GM18520 (cell line): ENCODE measurements around the gene LRRC38.

Experiments
- ATAC-seq: cut with Tn5 transposase; IDR thresholded peaks from one replicate; pipeline ENCODE4 v1.9.1; 2021; ENCODE audit not compliant: unreplicated experiment

The LRRC38 gene

DNA sequence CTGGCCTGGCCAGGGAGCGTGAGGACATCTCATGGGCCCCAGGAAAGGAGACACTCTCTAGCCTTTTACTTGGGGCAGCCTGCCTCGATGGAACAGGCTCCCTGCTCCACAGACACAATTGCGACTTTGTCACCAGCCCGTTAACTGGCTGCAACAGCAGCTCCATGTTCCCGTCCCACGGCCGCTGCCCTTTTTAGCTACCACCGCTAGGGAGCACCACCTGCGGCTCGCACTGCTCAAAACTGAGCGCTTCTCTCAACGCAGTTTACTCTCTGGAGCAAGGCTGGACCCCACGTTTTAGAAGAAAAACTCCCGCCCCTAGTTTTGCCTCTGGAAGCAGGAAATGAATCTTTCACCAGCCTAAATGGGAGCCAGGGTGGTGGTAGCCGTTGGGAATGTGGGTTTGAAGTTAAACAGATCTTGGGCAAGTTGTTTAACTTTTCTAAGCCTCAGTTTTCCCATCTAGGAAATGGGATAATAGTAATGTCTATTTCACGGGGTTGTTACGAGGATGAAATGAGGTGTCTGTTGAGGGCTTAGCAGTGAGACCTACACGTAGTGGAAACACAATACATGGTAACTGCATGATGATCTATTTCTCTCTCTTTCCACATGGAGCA is 3.5 kb upstream of the LRRC38 start:
- no peak for ATAC-seq

DNA sequence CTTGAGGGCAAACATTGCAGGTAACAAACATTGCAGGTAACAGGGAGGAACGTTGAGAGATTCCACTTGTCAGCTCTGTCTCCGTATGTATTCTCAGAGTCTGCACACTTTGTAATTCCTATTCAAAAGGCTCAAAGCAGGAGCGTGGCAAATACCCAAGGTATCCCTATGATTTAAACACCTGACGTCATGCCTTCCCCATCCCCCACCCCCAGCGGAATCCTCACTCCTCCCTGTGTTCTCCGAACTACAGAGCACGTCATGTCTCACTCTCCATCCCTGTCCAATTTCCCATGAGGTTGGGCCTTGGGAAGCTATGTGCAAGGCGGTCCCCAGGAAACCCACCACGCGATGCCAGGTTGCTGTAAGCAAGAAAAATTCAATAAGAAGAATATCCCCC is 2.8 kb upstream of the LRRC38 start:
- no peak for ATAC-seq

DNA sequence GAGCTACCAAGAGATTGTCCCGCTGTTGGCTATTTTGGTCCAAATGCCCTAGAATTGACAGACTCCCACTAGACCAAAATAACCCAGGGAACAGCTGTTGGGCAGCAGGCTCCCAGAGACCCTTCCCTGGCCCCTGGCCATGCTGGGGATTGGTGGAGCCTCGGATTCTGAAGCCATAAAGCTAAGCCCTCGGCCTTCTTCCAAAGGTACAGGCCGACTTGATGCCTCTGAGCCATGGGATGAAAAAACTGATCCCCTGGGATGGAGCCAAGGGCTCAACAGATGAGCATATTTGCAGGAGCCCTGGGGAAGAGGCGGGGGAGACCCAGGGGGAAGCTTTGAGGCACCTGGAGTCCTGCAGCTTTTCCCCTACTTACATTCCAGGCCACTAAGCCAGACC is 1.0 kb upstream of the LRRC38 start:
- no peak for ATAC-seq

DNA sequence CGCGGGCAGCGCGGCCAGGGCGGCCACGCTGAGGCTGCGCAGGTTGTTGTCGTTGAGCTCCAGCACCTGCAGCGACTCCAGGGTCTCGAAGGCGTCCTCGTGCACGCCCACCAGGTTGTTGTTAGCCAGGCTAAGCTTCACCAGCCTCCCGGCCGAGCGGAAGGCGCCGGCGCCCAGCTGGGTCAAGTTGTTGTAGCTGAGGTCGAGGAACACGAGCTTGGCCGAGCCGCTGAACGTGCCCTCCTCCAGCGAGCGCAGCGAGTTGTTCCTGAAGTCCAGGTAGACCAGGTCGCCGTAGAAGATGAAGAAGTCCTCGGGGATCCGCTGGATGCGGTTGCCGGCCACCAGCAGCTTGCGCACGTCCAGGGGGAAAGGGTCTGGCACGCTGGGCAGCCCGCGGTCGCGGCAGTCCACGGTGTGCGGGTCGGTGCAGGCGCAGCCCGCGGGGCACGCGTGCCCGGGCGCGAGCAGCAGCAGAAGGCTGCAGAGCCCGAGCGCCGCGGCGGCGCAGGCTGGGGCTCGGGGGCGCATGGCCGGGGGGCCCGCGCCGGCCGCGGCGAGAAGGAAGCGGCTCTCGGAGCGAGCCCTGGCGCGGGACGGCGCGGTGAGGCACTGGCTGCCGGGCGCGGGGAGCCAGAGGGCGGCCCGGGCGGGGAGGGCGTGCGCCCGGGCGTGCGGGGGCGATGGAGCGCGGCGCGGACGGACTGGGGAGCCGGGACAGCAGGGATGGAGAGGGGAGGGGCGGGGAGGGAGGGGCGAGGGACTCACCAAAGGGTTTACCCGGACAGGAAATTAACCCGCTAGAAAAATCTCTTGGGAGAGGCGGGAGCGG is 524 bp downstream of the LRRC38 start:
- ATAC-seq = no peak

DNA sequence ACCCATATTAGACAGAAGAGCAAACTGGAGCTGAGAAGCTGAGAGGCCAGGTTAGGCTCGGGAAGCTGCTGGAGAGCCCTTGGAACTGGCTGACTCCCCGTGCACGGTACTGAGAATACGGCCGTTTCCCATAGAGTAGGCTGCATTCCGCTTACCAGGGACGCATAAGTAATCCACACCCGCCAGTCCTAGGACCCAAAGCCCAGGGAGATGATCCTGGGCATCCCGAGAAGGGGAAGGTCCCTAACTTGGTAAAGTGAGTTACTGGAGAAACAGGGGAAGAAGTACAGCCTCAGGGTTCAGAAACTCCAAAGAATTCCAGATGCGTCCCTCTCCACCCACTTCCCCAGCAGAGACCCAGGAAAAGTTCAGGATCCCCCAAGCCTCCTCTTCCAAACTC is 1.3 kb downstream of the LRRC38 start:
- ATAC-seq = no peak

DNA sequence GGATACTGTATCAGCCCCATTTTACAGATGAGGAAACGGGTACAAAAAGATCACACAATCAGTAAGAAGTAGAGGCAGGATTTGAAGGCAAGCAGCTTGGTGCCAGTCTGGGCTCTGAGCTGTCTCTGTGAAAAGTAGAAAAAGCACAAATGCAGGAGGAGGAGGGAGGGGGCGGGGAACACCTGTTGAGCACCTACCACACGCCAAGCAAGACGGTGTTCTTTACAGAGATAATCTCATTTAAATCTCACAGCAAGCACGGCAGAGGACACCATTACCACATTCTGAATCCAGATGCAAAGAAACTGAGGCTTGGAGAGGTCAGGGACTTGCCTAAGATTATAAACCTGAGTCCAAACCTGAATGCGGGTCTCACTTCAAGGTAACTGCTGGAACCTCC is 3.3 kb downstream of the LRRC38 start:
- no peak for ATAC-seq

DNA sequence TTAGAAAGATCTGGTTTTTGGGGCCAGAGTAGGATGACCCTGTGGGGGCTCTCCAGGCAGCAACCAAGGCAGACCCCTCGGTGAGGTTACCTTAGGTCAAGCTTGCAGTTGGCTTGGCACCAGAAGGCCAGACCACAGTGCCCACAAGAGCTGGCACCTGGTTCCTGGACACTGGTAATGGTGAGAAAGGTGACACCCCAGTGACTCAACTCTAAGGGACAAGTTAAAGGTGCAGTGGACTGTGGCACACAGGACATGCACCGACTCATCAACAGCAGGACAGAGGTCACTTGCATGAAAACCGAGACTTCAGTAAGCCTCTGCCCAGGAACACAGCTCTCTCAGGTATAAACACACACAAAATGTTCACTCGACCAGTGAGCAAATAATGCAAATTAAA is 6.7 kb downstream of the LRRC38 start:
- ATAC-seq = no peak

DNA sequence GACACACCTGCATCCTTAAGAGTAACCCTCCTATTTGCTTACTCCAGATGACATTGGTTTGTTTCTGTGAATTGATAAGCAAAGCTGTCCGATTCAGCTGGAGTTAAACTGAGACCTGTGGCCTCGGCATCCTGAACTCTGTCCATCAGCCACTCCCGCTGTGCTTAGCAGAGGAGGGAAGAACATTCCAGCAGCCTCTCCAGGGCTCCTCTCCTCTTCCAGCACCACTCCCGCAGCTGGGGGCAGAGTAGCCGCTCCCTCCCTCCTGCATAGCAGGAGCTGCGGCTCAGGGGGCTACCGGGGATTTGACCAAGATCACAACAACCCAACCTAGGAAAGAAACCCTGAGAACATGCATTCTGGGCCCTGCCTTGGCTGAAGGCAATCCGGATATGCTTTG is 8.8 kb downstream of the LRRC38 start:
- ATAC-seq = no peak

DNA sequence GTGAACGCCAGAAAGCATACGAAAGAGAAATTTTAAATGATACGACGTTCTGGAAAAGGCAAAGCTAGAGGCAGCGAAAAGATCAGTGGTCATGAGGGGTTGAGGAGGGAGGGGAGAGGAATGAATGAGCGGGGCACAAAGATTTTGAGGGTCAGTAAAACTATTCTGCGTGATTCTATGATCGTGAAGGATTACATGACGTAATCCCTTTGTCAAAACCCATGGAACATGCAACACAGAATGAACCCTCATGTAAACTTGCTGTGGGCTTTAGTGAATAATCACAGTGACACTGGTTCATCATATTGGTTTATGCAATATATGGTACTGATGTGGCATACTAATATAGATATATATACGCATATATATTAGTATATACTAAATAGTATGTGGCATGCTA is 13.0 kb downstream of the LRRC38 start:
- no peak for ATAC-seq

DNA sequence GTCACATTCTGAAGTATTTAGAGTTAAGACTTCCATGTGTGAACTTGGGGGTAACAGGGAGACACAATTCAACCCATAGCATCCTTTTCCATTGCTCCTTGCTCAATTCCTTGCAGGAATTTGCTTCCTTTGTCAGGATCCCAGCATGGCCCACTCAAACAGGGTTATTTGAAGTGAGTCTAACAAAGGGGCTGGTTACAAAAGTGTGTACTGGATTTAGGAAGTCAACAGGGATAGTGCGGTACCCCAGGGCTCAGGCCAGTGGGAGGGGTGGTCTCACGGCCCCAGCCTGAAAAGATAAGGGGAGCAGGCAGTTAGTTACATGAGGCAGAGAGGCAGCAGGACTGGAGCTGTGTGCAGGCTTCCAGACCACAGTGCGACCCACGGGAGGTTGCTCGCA is 14.4 kb downstream of the LRRC38 start:
- no peak for ATAC-seq

DNA sequence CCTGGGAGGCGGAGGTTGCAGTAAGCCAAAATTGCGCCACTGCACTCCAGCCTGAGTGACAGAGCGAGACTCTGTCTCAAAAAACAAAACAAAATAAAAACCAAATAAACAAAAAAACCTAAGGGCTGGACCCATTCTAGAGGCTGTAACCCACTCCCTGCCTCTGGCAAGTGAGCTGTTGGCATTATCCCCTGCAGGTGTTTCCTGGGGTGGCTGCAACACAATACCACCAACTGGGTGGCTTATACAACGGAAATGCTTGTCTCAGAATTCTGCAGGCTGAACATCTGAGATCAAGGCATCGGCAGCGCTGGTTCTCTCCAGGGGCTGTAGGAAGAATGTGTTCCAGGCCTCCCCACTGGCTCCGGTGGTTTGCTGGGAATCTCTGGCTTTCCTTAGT is 15.2 kb downstream of the LRRC38 start:
- no peak for ATAC-seq

DNA sequence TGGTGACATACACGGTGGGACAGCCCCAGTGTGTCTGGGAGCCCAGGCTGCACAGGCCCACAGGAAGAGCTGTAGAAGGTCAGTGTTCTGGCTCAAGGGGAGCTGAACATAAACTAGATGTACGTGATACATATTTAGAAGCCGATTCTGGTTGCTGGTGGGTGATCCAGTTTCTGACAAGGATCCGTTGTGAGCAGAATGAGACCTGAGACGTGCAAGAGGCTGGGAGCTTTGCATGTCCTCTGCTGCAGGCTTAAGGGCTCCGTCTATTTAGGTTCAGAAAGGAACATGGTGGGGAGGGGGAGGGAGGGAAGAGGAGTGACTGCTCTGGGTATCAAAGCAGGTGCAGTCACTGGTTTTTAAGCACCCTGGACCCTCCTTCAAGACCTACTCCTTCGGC is 18.6 kb downstream of the LRRC38 start:
- ATAC-seq = no peak

DNA sequence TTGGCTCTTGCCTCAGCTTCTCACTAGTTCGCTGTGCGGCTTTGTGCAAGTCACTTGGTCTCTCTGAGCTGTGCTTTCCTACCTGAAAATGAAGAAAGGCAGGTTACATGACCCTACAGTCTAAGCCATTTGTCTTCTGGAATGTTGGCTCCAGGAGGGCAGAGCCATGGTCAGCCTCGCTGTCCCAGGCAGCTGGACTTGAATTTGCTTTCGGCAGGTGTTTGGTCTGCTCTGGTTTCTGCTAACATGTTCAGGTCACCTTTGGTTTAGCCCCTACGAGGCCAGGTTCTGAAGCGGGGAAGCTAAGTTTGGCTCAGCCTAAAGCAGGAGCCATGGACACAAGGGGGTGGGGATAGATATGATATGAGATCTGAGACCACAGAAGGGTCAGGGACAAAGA is 19.1 kb downstream of the LRRC38 start:
- no peak for ATAC-seq

DNA sequence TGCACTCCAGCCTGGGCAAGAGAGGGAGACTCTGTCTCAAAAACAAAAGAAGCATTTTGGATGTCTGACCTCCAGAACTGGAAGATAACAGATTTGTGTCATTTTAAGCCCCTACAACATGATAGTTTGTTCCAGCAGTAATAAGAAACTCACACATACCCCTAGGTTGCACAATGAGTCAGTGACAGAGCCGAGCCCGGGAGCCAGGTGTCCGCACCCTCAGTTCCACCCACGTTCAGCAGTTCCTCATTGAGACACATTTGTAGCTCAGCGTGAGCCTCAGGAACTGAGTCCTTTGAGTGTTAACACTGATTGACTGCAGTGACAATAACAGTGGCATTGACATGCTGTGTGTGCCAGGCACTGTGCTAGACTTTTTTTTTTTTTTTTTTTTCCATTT is 19.8 kb downstream of the LRRC38 start:
- no peak for ATAC-seq

DNA sequence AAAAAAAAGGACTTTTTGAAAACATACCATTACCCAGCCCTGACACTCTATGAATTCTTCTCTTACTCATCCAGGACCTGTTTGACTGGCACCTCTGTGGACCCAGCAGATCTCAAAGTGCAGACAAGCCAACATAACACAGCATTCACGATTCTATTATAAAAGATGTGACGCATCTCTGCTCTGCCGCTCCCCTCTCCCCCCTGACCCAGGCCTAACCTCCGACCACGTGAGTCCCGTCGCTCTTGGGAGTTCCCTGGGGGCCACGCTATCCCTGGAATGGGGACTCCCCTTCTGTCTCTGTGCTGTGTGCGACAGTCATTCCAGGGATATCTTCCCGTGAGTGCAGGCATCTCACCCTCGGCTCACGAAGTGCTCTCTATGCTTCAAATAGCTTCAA is 21.1 kb downstream of the LRRC38 start:
- ATAC-seq = no peak

DNA sequence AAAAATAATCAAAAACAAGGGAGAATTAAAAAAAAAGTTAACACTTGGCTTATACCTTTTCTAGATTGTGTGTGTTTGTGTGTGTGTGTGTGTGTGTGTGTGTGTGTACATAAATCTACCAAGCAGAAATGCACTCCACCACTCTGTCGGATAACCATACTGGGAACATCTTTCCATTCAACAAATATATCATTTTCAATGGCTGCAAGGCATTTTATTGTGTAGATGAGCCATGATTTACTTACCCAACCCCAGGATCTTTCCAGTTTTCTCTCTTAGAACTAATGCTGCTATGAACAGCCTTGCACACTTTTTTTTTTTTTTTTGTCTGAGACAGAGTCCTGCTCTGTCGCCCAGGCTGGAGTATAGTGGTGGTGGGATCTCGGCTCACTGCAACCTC is 25.8 kb downstream of the LRRC38 start:
- no peak for ATAC-seq

DNA sequence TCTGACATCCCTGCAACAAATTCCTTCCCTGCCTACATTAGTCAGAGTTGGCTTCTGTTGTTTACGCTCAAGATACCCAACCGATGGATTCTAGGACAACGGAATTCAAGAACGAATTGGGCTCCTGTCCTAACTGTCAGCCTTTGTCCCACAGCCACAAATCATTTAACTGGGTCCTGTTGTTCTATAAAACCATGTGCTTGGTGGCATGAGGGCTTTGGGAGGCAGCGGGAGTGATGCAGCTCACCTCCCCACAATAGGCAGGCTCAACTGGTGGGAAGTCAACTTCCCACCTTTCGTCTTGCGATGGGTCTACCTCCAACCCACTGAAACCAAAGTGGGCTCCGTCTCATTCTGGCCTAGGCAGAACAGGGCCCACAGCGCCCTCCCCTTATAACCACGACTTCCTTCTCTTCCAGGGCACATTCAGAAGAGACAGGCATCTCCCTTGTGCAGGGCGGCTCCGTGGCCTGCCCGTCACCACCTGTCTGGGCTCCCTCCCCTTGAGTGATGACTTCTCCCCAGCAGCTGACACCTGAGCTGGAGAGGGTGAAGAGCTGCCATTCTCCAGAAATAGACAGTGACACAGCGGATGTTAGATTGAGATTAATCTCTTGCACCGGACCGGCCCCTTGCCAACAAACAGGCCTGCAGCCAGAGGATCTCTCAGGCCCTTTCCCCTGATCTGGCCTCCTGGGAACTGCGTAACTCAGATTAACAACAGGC is 26.5 kb downstream of the LRRC38 start:
- no peak for ATAC-seq

DNA sequence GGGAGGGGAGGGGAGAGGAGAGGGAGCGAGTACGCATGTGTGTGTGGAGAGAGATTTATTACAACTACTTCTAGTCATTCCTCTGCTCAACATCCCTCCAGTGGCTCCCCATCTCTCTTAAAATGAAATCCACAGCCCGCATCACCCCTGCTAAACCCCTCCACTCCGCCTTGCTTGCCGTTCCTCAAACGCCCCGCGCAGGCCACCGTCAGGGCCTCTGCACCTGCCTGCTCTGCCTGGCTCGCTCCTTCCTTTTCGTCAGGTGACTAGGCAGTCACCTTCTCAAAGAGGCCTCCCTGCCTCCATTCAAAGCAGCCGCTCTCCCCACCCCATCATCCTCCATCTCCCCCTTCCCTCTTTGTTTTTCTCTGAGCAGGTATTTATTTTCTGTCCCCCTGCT is 29.9 kb downstream of the LRRC38 start:
- no peak for ATAC-seq

DNA sequence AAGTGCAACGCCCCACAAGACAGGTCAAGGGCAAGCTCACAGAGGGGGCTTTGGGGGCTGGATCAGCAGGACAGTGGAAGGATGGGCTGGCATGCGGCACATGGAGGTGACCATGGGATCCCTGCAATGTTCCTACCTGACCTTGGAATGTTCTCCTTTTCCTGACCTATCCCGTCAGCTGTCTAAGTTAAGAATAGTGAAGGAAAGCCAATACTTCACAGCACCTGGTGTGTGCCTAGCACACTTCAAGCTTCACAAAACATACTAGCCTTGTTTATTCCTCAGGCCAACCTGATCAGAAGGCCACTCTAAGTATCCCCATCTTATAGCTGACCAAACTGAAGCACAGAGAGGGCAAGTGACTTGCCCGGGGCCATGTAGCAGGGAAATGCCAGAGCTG is 31.2 kb downstream of the LRRC38 start:
- ATAC-seq = no peak

DNA sequence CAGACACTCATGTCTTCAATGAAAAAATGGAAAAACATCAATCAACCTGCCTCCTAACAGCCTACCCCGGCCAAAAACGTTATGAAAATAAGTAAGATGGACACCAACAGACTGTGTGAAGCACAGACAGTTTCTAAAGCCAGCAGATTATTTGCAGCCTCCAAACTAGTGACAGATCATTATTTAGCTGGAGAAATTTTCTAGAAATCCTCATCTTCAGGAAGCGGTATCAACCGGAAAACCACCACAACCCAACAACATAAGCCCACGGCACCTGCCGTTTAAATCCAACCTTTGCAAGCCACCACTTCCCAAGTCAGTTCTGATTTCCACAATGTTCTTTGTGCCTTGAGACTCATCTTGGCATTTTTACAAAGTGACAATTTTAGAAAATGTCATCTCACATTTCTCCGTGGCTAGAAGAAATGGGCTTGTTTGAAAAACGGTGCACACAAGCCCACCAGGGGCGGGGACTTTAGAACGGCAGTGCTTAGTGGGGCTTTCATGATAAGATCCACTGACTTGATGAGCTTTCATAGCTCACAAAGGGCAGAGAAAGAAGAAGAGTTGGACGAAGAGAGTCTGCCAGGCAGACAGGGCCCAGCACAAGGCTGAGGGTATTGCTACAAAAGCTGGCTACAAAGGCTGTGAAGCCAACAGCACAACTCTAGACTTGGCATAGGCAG is 34.5 kb downstream of the LRRC38 start:
- no peak for ATAC-seq

DNA sequence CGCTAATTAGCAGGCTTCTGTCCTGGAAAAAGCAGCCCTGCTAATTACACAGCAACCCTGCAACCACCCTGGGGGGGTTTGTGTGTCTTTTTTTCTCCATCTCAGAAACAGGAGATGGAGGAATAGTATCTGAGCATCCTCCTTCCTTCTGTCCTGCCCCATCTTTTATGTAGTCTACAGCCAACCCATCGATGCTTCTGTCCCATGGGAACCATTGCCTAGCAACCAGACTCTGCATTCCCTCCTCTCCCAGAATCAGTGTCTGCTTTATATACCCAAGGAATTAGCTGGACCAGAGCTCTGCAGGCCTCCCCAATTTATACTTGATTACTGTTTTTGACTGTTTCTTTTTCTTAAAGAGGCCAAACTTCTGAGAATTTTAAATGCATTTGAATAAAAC is 35.1 kb downstream of the LRRC38 start:
- ATAC-seq = no peak

DNA sequence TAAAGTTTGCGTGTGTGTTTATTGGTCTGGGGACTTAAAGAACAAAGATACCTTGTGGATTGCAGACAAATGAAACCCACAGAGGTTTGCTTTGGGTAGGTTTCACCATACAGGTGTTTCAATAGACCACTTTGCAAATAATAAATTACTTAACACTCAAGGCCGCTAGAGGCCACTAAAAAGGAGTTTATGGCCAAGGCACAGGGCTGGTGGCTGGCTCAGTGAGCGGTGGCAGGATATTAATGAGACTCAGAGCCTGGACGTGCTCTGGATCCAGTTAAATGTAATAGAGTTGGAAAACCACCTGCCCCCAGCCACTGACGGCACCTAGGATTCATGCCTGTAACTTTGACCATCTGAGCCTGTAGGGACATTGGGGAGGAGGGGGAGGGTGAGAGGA is 44.5 kb downstream of the LRRC38 start:
- no peak for ATAC-seq
